Stimulated activated CD4-positive, alpha-beta T cell treated with anti-CD3 and anti-CD28 coated beads, Interleukin-12 subunit alpha, Interleukin-12 subunit beta, amount 100 ng/mL, for 4 hours (primary cell): ENCODE measurements around the gene PDE1A.

Experiments
- DNase-seq: peaks from one replicate; pipeline ENCODE4 v3.0.0-alpha.2; 2020

The PDE1A gene

GRCh38 chr2:182426918-182427240 is at the start of gene PDE1A:
Gene PDE1A, minus strand, starts transcription at chr2:182427036.
- no peak for DNase-seq

GRCh38 chr2:182473635-182474034 is 46.8 kb upstream of the PDE1A start:
- DNase-seq, result no peak

- DNase-seq, result no peak
These were observed 36.9 kb upstream of the PDE1A start for GRCh38 chr2:182463760-182464159.

- no peak for DNase-seq
These were observed 29.9 kb upstream of the PDE1A start for GRCh38 chr2:182456784-182457183.

- DNase-seq, result no peak
These were observed 25.7 kb upstream of the PDE1A start for GRCh38 chr2:182452456-182452990.

GRCh38 chr2:182448371-182448770 is 21.5 kb upstream of the PDE1A start:
- DNase-seq, result no peak

- no peak for DNase-seq
These were observed 21.0 kb upstream of the PDE1A start for GRCh38 chr2:182447863-182448262.

- no peak for DNase-seq
These were observed 20.3 kb upstream of the PDE1A start for GRCh38 chr2:182447163-182447562.

- DNase-seq, result no peak
These were observed 19.3 kb upstream of the PDE1A start for GRCh38 chr2:182446087-182446486.

GRCh38 chr2:182445391-182445965 is 18.6 kb upstream of the PDE1A start:
- DNase-seq, result no peak

GRCh38 chr2:182444806-182445205 is 18.0 kb upstream of the PDE1A start:
- DNase-seq, result no peak

- no peak for DNase-seq
These were observed 17.3 kb upstream of the PDE1A start for GRCh38 chr2:182444170-182444569.

GRCh38 chr2:182436252-182436651 is 9.4 kb upstream of the PDE1A start:
- no peak for DNase-seq

- no peak for DNase-seq
These were observed 8.9 kb upstream of the PDE1A start for GRCh38 chr2:182435754-182436153.

- DNase-seq, result no peak
These were observed 5.2 kb upstream of the PDE1A start for GRCh38 chr2:182432051-182432450.

GRCh38 chr2:182428476-182428875 is 1.6 kb upstream of the PDE1A start:
- no peak for DNase-seq

- DNase-seq, result no peak
These were observed 536 bp downstream of the PDE1A start for GRCh38 chr2:182426082-182426917.

GRCh38 chr2:182422864-182423263 is 4.0 kb downstream of the PDE1A start:
- DNase-seq, result no peak

- DNase-seq, result no peak
These were observed 6.2 kb downstream of the PDE1A start for GRCh38 chr2:182420669-182421068.

GRCh38 chr2:182416861-182417260 is 10.0 kb downstream of the PDE1A start:
- DNase-seq, result no peak

- no peak for DNase-seq
These were observed 10.6 kb downstream of the PDE1A start for GRCh38 chr2:182416191-182416590.

GRCh38 chr2:182415771-182416170 is 11.1 kb downstream of the PDE1A start:
- no peak for DNase-seq

- DNase-seq, result no peak
These were observed 14.0 kb downstream of the PDE1A start for GRCh38 chr2:182412858-182413257.

GRCh38 chr2:182410120-182410519 is 16.7 kb downstream of the PDE1A start:
- no peak for DNase-seq

GRCh38 chr2:182406221-182406620 is 20.6 kb downstream of the PDE1A start:
- no peak for DNase-seq
